Esophagus muscularis mucosa (tissue), 4 donors: ENCODE results near the gene ABTB2. TPM values are rescaled to one million over a fixed set of nuclear protein-coding genes. Genes with fewer than 3 reads are reported as not detected.

Experiments
- DNase-seq: peaks from one replicate; pipeline ENCODE4 v3.0.0-alpha.2; 2017; ENCODE audit errors: extremely low spot score
- H3K27ac ChIP-seq, 4 donors: fragments of 200-600 bp; sonication (generic); replicated peaks in 1 of 4; 1 replicate in 3 of 4; 2 replicates in 1 of 4; pipeline ENCODE4 v1.5.1; 2016 to 2019; ENCODE audit warnings: mild to moderate bottlenecking in 1 of 4
- H3K27me3 ChIP-seq, 4 donors: fragments of 200-600 bp; sonication (generic); one replicate each; pipeline versions ENCODE4 v1.5.1 to v1.6.0; 2016 to 2019
- H3K36me3 ChIP-seq, 4 donors: fragments of 200-600 bp; sonication (generic); one replicate each; pipeline ENCODE4 v1.5.1; 2016 to 2019
- H3K4me1 ChIP-seq, 4 donors: fragments of 200-600 bp; sonication (generic); one replicate each; pipeline ENCODE4 v1.5.1; 2016 to 2019
- H3K4me3 ChIP-seq, 4 donors: fragments of 200-600 bp; sonication (generic); 1 replicate in 2 of 4; 2 replicates in 2 of 4; pipeline ENCODE4 v1.5.1; 2016 to 2019; ENCODE audit warnings: mild to moderate bottlenecking in 4 of 4, moderate library complexity in 1 of 4
- H3K9me3 ChIP-seq, 4 donors: fragments of 200-600 bp; sonication (generic); 1 replicate in 3 of 4; 2 replicates in 1 of 4; pipeline ENCODE4 v1.5.1; 2016 to 2019
- CTCF ChIP-seq, 3 experiments: fragments of 200-600 bp in 2 of 3; fragments of 450-650 bp in 1 of 3; sonication (generic) in 2 of 3; IDR thresholded peaks; one replicate each; pipeline ENCODE4 v1.5.1; 2017 to 2019; ENCODE audit warnings: antibody characterized with exemption in 3 of 3, mild to moderate bottlenecking in 2 of 3, moderate library complexity in 1 of 3
- EP300 ChIP-seq: sonication (generic); formaldehyde crosslinking; IDR thresholded peaks from one replicate; pipeline ENCODE4 v1.6.1; 2017; ENCODE audit warnings: antibody characterized with exemption
- POLR2A ChIP-seq: fragments of 450-650 bp; IDR thresholded peaks from one replicate; pipeline ENCODE4 v1.6.1; 2017; ENCODE audit warnings: antibody characterized with exemption, moderate library complexity, mild to moderate bottlenecking, low read depth
- POLR2AphosphoS5 ChIP-seq, 2 donors: sonication (generic); formaldehyde crosslinking; IDR thresholded peaks; one replicate each; pipeline ENCODE4 v1.6.1; 2017; ENCODE audit warnings: antibody characterized with exemption in 2 of 2
- WGBS: methylation state at CpG from one replicate; pipeline ENCODE4 v1.1.5; 2018; 5-methylcytosine and 5-hydroxymethylcytosine counted together
- intact Hi-C: fragments of 100-400 bp; cut with DNase I; formaldehyde crosslinking; loops from one replicate; pipeline ENCODE4 v1.15.1; 2023
- total RNA-seq, 4 donors: library from RNA; depleted of rRNA; stranded (reverse); fragments of >200 nt; gene quantifications; one replicate each; pipeline versions ENCODE4 v1.1.0 to v1.2.1, GENCODE V29; 2016

ABTB2 gene
- total RNA-seq, 4 donors from 2014 or later = 5.0 to 8.0 (median 7.2) TPM

- Histone ChIP-seq H3K4me1 (no peaks in the 10 kb centered on the region), H3K36me3 (no peaks in the 10 kb centered on the region), H3K4me3 (no peak overlapping the region), H3K27ac (no peak overlapping the region), H3K9me3 (no peaks in the 10 kb centered on the region), H3K27me3 (no peaks in the 10 kb centered on the region)
- WGBS = 100% methylated on average over 2 of the region's 2 CpGs
- TF ChIP-seq CTCF (IDR thresholded peaks at IDR 0.05) = no peak
- no peak for TF ChIP-seq EP300
- no peak for TF ChIP-seq POLR2AphosphoS5 (IDR thresholded peaks at IDR 0.05)
- TF ChIP-seq POLR2A = no peak
- intact Hi-C loops = no loop called here
- DNase-seq = no peak
Measured at GRCh38 chr11:34233215-34233614, 124.6 kb downstream of the ABTB2 start.

- TF ChIP-seq POLR2AphosphoS5 (IDR thresholded peaks at IDR 0.05) = no peak
- TF ChIP-seq EP300 = no peak
- no peak for TF ChIP-seq CTCF (IDR thresholded peaks at IDR 0.05)
- TF ChIP-seq POLR2A = no peak
Measured at GRCh38 chr11:34232807-34233206, 125.0 kb downstream of the ABTB2 start.

GRCh38 chr11:34226210-34226609 lies 131.6 kb downstream of the ABTB2 start:
- DNase-seq = no peak
- 62% methylated on average over 1 of the region's 1 CpG for WGBS
- no peak overlapping the region for H3K27ac ChIP-seq
- intact Hi-C loops = no loop called here
- no peaks in the 10 kb centered on the region for H3K9me3 ChIP-seq
- H3K27me3 ChIP-seq = no peaks in the 10 kb centered on the region
- no peaks in the 10 kb centered on the region for H3K36me3 ChIP-seq
- peaks cover 5 to 16% (median 14%) of the 10 kb centered on the region in 4 donors for H3K4me1 ChIP-seq
- TF ChIP-seq POLR2AphosphoS5 (IDR thresholded peaks at IDR 0.05) (no peak), EP300 (no peak), CTCF (IDR thresholded peaks at IDR 0.05) (no peak), POLR2A (no peak)
- no peak overlapping the region for H3K4me3 ChIP-seq

More at GRCh38 chr11:34232807-34233206, 125.0 kb downstream of the ABTB2 start:
- 86% methylated on average over 4 of the region's 4 CpGs for WGBS
- Histone ChIP-seq H3K4me3 (no peak overlapping the region), H3K4me1 (no peaks in the 10 kb centered on the region), H3K27ac (no peak overlapping the region), H3K9me3 (no peaks in the 10 kb centered on the region), H3K27me3 (no peaks in the 10 kb centered on the region), H3K36me3 (no peaks in the 10 kb centered on the region)
- DNase-seq = no peak
- intact Hi-C loops = no loop called here

GRCh38 chr11:34225091-34225490 lies 132.7 kb downstream of the ABTB2 start:
- Histone ChIP-seq H3K4me3 (no peak overlapping the region), H3K4me1 (peaks cover 5 to 16% (median 14%) of the 10 kb centered on the region in 4 donors), H3K27me3 (no peaks in the 10 kb centered on the region), H3K36me3 (no peaks in the 10 kb centered on the region), H3K27ac (no peak overlapping the region), H3K9me3 (no peaks in the 10 kb centered on the region)
- 80% methylated on average over 10 of the region's 10 CpGs for WGBS
- intact Hi-C loops = no loop called here
- no peak for DNase-seq
- TF ChIP-seq POLR2A = no peak
- TF ChIP-seq EP300 = no peak
- no peak for TF ChIP-seq POLR2AphosphoS5 (IDR thresholded peaks at IDR 0.05)
- TF ChIP-seq CTCF (IDR thresholded peaks at IDR 0.05) = no peak

GRCh38 chr11:34224434-34224966 lies 133.3 kb downstream of the ABTB2 start:
- WGBS = 95% methylated on average over 5 of the region's 5 CpGs
- no peaks in the 10 kb centered on the region for H3K27me3 ChIP-seq
- H3K36me3 ChIP-seq = no peaks in the 10 kb centered on the region
- DNase-seq = no peak
- TF ChIP-seq EP300 (no peak), POLR2AphosphoS5 (IDR thresholded peaks at IDR 0.05) (no peak)
- H3K4me1 ChIP-seq = peaks cover 5 to 16% (median 14%) of the 10 kb centered on the region in 4 donors
- no peak overlapping the region for H3K4me3 ChIP-seq
- intact Hi-C loops = no loop called here
- no peaks in the 10 kb centered on the region for H3K9me3 ChIP-seq
- no peak overlapping the region for H3K27ac ChIP-seq
